HEK293 (cell line): Measurements from ENCODE around the gene GPR153.

ENCODE experiments used
- GLI2 ChIP-seq: fragments of 450-650 bp; formaldehyde crosslinking; IDR thresholded peaks from 2 replicates; pipeline ENCODE4; 2017; ENCODE audit warnings: missing biosample characterization, missing genetic modification characterization, low read depth, borderline replicate concordance
- GLI4 ChIP-seq: fragments of 450-650 bp; formaldehyde crosslinking; IDR thresholded peaks from 2 replicates; pipeline ENCODE4 v1.5.1; 2016; ENCODE audit warnings: missing biosample characterization, missing genetic modification characterization
- KLF16 ChIP-seq: fragments of 450-650 bp; formaldehyde crosslinking; IDR thresholded peaks from 2 replicates; pipeline ENCODE4 v1.5.1; 2017; ENCODE audit warnings: missing biosample characterization, missing genetic modification characterization
- KLF17 ChIP-seq: fragments of 450-650 bp; formaldehyde crosslinking; IDR thresholded peaks from 2 replicates; pipeline ENCODE4 v1.5.1; 2016; ENCODE audit warnings: missing biosample characterization, missing genetic modification characterization
- KLF8 ChIP-seq: fragments of 450-650 bp; formaldehyde crosslinking; IDR thresholded peaks from 2 replicates; pipeline ENCODE4 v1.5.1; 2016; ENCODE audit warnings: missing biosample characterization, missing genetic modification characterization
- KLF9 ChIP-seq: fragments of 450-650 bp; formaldehyde crosslinking; IDR thresholded peaks from 2 replicates; pipeline ENCODE4 v1.5.1; 2016; ENCODE audit warnings: missing biosample characterization, missing genetic modification characterization, low read depth
- YY2 ChIP-seq: fragments of 450-650 bp; formaldehyde crosslinking; IDR thresholded peaks from 2 replicates; pipeline ENCODE4 v1.5.1; 2016; ENCODE audit warnings: missing biosample characterization, missing genetic modification characterization
- ZBTB48 ChIP-seq: fragments of 450-650 bp; formaldehyde crosslinking; IDR thresholded peaks from 2 replicates; pipeline ENCODE4 v1.5.1; 2016; ENCODE audit warnings: missing biosample characterization, missing genetic modification characterization
- ZEB2 ChIP-seq: fragments of 450-650 bp; formaldehyde crosslinking; IDR thresholded peaks from 2 replicates; pipeline ENCODE4 v1.5.1; 2016; ENCODE audit warnings: missing biosample characterization, missing genetic modification characterization
- ZFP37 ChIP-seq: fragments of 450-650 bp; formaldehyde crosslinking; IDR thresholded peaks from 2 replicates; pipeline ENCODE4 v1.5.1; 2016; ENCODE audit warnings: missing biosample characterization, missing genetic modification characterization
- ZFP69B ChIP-seq: fragments of 450-650 bp; formaldehyde crosslinking; IDR thresholded peaks from 2 replicates; pipeline ENCODE4 v1.5.1; 2016; ENCODE audit warnings: missing biosample characterization, missing genetic modification characterization
- ZIC2 ChIP-seq: fragments of 450-650 bp; formaldehyde crosslinking; IDR thresholded peaks from 2 replicates; pipeline ENCODE4 v1.5.1; 2016; ENCODE audit warnings: missing biosample characterization, missing genetic modification characterization
- ZNF2 ChIP-seq: fragments of 450-650 bp; formaldehyde crosslinking; IDR thresholded peaks from 2 replicates; pipeline ENCODE4 v1.5.1; 2016; ENCODE audit warnings: missing biosample characterization, missing genetic modification characterization
- ZNF202 ChIP-seq: fragments of 450-650 bp; formaldehyde crosslinking; IDR thresholded peaks from 2 replicates; pipeline ENCODE4 v1.5.1; 2016; ENCODE audit warnings: missing biosample characterization, missing genetic modification characterization, borderline replicate concordance
- ZNF24 ChIP-seq: fragments of 450-650 bp; formaldehyde crosslinking; IDR thresholded peaks from 2 replicates; pipeline ENCODE4 v1.5.1; 2016; ENCODE audit warnings: missing biosample characterization, missing genetic modification characterization
- ZNF302 ChIP-seq: fragments of 450-650 bp; formaldehyde crosslinking; IDR thresholded peaks from 2 replicates; pipeline ENCODE4 v1.5.1; 2016; ENCODE audit warnings: missing biosample characterization, missing genetic modification characterization, low read depth
- ZNF324 ChIP-seq: fragments of 450-650 bp; formaldehyde crosslinking; IDR thresholded peaks from 2 replicates; pipeline ENCODE4 v1.5.1; 2016; ENCODE audit warnings: missing biosample characterization, missing genetic modification characterization
- ZNF37A ChIP-seq: fragments of 450-650 bp; IDR thresholded peaks from 2 replicates; pipeline ENCODE4 v1.5.1; 2018; ENCODE audit warnings: missing biosample characterization, missing genetic modification characterization
- ZNF501 ChIP-seq: fragments of 450-650 bp; formaldehyde crosslinking; IDR thresholded peaks from 2 replicates; pipeline ENCODE4 v1.5.1; 2016; ENCODE audit warnings: missing biosample characterization, missing genetic modification characterization
- ZNF521 ChIP-seq: fragments of 450-650 bp; formaldehyde crosslinking; IDR thresholded peaks from 2 replicates; pipeline ENCODE4 v1.5.1; 2017; ENCODE audit warnings: missing biosample characterization, mild to moderate bottlenecking, missing genetic modification characterization
- ZNF555 ChIP-seq: fragments of 450-650 bp; formaldehyde crosslinking; conservative IDR thresholded peaks from 2 replicates; pipeline ENCODE4 v1.5.1; 2017; ENCODE audit warnings: missing biosample characterization, mild to moderate bottlenecking, missing genetic modification characterization, inconsistent platforms
- ZNF560 ChIP-seq: fragments of 450-650 bp; formaldehyde crosslinking; IDR thresholded peaks from 2 replicates; pipeline ENCODE4 v1.5.1; 2017; ENCODE audit warnings: missing biosample characterization, missing genetic modification characterization, borderline replicate concordance
- ZNF561 ChIP-seq: fragments of 450-650 bp; IDR thresholded peaks from 2 replicates; pipeline ENCODE4 v1.5.1; 2018; ENCODE audit warnings: missing biosample characterization, missing genetic modification characterization, borderline replicate concordance
- ZNF596 ChIP-seq: fragments of 450-650 bp; IDR thresholded peaks from 2 replicates; pipeline ENCODE4 v1.5.0; 2018; ENCODE audit warnings: missing biosample characterization, mild to moderate bottlenecking, missing genetic modification characterization, moderate library complexity
- ZNF621 ChIP-seq: fragments of 450-650 bp; formaldehyde crosslinking; IDR thresholded peaks from 2 replicates; pipeline ENCODE4 v1.5.1; 2017; ENCODE audit warnings: missing biosample characterization, missing genetic modification characterization
- ZNF626 ChIP-seq: fragments of 450-650 bp; sonication (Bioruptor Pico); formaldehyde crosslinking; IDR thresholded peaks from 2 replicates; pipeline ENCODE4 v1.5.1; 2018; ENCODE audit warnings: missing biosample characterization, missing genetic modification characterization, inconsistent platforms
- ZNF660 ChIP-seq: fragments of 450-650 bp; IDR thresholded peaks from 2 replicates; pipeline ENCODE4 v1.5.1; 2018; ENCODE audit warnings: missing biosample characterization, mild to moderate bottlenecking, missing genetic modification characterization
- ZNF747 ChIP-seq: fragments of 450-650 bp; formaldehyde crosslinking; IDR thresholded peaks from 2 replicates; pipeline ENCODE4 v1.5.1; 2016; ENCODE audit warnings: missing biosample characterization, missing genetic modification characterization
- ZNF776 ChIP-seq: fragments of 450-650 bp; formaldehyde crosslinking; IDR thresholded peaks from 2 replicates; pipeline ENCODE4 v1.5.0; 2017; ENCODE audit warnings: missing biosample characterization, missing genetic modification characterization, borderline replicate concordance
- ZNF843 ChIP-seq: fragments of 450-650 bp; formaldehyde crosslinking; IDR thresholded peaks from 2 replicates; pipeline ENCODE4 v1.5.1; 2016; ENCODE audit warnings: missing biosample characterization, missing genetic modification characterization
- ZXDB ChIP-seq: fragments of 450-650 bp; formaldehyde crosslinking; IDR thresholded peaks from 2 replicates; pipeline ENCODE4 v1.5.1; 2016; ENCODE audit warnings: missing biosample characterization, missing genetic modification characterization
- TF ChIP-seq, protein P1 (sequence below): sonication (generic); formaldehyde crosslinking; IDR thresholded peaks from 2 replicates; pipeline ENCODE4 v1.8.1; 2022; ENCODE audit warnings: mild to moderate bottlenecking, moderate library complexity, missing genetic modification reagents
- TF ChIP-seq, protein P2 (sequence below): fragments of 450-650 bp; formaldehyde crosslinking; IDR thresholded peaks from 2 replicates; pipeline ENCODE4 v1.5.1; 2016; ENCODE audit warnings: missing biosample characterization, missing genetic modification characterization
- TF ChIP-seq, protein P3 (sequence below): fragments of 450-650 bp; formaldehyde crosslinking; IDR thresholded peaks from 2 replicates; pipeline ENCODE4 v1.5.1; 2016; ENCODE audit warnings: missing biosample characterization, missing genetic modification characterization
- TF ChIP-seq, protein P4 (sequence below): fragments of 450-650 bp; formaldehyde crosslinking; IDR thresholded peaks from 2 replicates; pipeline ENCODE4 v1.5.1; 2016; ENCODE audit warnings: missing biosample characterization, missing genetic modification characterization

Gene GPR153

GRCh38 chr1:6205849-6206519 is 54.9 kb downstream of the GPR153 start, which contains the start of gene RNF207 (continued):
- TF ChIP-seq ZNF555 (no peak), KLF9 (tag by site-specific recombination) (peak; percentile 78), ZNF561 (tag by site-specific recombination) (0 out of 2 replicates have a peak, but pooled peaks have one; percentile 66), ZNF521 (tag by site-specific recombination) (no peak), ZNF2 (peak; percentile 82; the same call in 1 of the 2 replicates), ZNF776 (tag by site-specific recombination) (no peak; the same call in 1 of the 2 replicates), ZNF501 (peak; percentile 91), ZNF24 (no peak), ZNF660 (tag by site-specific recombination) (no peak), ZXDB (tag by site-specific recombination) (peak; percentile 72; the same call in 1 of the 2 replicates), ZFP69B (tag by site-specific recombination) (0 out of 2 replicates have a peak, but pooled peaks have one; percentile 12), KLF8 (tag by site-specific recombination) (peak; percentile 92), KLF17 (peak; percentile 91), ZIC2 (peak; percentile 75), KLF16 (tag by site-specific recombination) (peak; percentile 79), YY2 (tag by site-specific recombination) (no peak), ZNF747 (tag by site-specific recombination) (no peak), ZNF560 (no peak), ZNF37A (no peak), ZNF302 (tag by site-specific recombination) (no peak), ZNF621 (tag by site-specific recombination) (no peak), ZEB2 (tag by site-specific recombination) (peak; percentile 84), ZNF596 (tag by site-specific recombination) (no peak), ZNF843 (peak; percentile 33; the same call in 1 of the 2 replicates), ZFP37 (tag by site-specific recombination) (peak; percentile 91), GLI4 (tag by site-specific recombination) (no peak), ZBTB48 (tag by site-specific recombination) (peak; percentile 54; the same call in 1 of the 2 replicates), GLI2 (tag by site-specific recombination) (no peak), ZNF626 (tag by site-specific recombination) (no peak), ZNF324 (tag by site-specific recombination) (peak; percentile 83; the same call in 1 of the 2 replicates), ZNF202 (tag by site-specific recombination) (no peak)
- TF ChIP-seq, protein P1, sequence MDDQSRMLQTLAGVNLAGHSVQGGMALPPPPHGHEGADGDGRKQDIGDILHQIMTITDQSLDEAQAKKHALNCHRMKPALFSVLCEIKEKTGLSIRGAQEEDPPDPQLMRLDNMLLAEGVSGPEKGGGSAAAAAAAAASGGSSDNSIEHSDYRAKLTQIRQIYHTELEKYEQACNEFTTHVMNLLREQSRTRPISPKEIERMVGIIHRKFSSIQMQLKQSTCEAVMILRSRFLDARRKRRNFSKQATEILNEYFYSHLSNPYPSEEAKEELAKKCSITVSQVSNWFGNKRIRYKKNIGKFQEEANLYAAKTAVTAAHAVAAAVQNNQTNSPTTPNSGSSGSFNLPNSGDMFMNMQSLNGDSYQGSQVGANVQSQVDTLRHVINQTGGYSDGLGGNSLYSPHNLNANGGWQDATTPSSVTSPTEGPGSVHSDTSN (CRISPR knock-in tag) = no peak
- TF ChIP-seq, protein P2, sequence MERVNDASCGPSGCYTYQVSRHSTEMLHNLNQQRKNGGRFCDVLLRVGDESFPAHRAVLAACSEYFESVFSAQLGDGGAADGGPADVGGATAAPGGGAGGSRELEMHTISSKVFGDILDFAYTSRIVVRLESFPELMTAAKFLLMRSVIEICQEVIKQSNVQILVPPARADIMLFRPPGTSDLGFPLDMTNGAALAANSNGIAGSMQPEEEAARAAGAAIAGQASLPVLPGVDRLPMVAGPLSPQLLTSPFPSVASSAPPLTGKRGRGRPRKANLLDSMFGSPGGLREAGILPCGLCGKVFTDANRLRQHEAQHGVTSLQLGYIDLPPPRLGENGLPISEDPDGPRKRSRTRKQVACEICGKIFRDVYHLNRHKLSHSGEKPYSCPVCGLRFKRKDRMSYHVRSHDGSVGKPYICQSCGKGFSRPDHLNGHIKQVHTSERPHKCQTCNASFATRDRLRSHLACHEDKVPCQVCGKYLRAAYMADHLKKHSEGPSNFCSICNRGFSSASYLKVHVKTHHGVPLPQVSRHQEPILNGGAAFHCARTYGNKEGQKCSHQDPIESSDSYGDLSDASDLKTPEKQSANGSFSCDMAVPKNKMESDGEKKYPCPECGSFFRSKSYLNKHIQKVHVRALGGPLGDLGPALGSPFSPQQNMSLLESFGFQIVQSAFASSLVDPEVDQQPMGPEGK (tag by site-specific recombination) = peak; percentile 19
- TF ChIP-seq, protein P3, sequence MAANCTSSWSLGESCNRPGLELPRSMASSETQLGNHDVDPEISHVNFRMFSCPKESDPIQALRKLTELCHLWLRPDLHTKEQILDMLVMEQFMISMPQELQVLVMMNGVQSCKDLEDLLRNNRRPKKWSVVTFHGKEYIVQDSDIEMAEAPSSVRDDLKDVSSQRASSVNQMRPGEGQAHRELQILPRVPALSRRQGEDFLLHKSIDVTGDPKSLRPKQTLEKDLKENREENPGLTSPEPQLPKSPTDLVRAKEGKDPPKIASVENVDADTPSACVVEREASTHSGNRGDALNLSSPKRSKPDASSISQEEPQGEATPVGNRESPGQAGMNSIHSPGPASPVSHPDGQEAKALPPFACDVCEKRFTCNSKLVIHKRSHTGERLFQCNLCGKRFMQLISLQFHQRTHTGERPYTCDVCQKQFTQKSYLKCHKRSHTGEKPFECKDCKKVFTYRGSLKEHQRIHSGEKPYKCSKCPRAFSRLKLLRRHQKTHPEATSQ (tag by site-specific recombination) = no peak
- TF ChIP-seq, protein P4, sequence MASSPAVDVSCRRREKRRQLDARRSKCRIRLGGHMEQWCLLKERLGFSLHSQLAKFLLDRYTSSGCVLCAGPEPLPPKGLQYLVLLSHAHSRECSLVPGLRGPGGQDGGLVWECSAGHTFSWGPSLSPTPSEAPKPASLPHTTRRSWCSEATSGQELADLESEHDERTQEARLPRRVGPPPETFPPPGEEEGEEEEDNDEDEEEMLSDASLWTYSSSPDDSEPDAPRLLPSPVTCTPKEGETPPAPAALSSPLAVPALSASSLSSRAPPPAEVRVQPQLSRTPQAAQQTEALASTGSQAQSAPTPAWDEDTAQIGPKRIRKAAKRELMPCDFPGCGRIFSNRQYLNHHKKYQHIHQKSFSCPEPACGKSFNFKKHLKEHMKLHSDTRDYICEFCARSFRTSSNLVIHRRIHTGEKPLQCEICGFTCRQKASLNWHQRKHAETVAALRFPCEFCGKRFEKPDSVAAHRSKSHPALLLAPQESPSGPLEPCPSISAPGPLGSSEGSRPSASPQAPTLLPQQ (tag by site-specific recombination) = peak; percentile 30; the same call in 1 of the 2 replicates
